ENCODE results near the gene OR4C12.
"Not testable (repeated sequence)": the region's sequence is repeated elsewhere in the genome, so short reads cannot be mapped to it uniquely, and the experiment has no call there.

OR4C12 gene

DNA sequence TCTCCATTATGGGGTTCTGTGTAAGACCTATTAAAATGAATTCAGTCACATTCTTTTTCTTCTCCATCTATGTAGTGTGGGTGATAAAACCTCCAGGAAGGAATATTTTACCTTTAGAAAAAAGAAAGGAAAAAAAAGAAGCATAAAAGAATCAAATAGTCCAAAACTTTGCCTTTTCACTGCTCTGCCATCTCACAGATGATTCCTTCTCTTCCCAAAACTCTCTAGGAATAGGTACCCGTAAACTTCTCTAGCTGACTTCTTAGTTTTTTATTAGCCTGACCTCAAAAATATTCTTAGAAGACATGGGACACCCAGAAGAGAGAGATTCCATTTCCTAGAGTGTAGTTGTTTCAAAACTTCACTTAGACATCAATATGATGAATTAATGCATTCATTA lies at the start of gene OR4C12:
OR4C12 (minus strand) TSS at position 101 of the 400 bp plus-strand sequence; CDS start at position 67, 34 bp downstream.
- DNase-seq = not testable (repeated sequence)

DNA sequence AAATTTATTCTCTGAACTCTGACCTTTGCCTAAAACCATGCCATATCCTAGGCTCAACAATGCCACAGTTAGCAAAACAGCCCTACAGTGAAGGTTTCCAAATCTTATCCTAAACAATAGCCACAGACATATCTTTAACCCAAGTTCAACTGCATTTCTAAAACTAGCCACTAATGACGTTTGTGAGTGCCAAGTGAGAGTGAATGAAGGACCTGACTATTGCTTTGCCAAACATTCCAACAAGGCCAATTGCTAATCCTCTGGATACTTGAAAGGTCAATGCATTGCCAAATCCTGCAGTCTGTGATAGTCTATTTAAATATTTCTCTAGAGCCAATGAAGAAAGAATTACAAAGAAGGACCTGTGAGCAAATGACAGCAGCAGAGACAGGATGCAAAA lies 47.9 kb upstream of the OR4C12 start:
- no peak for DNase-seq

DNA sequence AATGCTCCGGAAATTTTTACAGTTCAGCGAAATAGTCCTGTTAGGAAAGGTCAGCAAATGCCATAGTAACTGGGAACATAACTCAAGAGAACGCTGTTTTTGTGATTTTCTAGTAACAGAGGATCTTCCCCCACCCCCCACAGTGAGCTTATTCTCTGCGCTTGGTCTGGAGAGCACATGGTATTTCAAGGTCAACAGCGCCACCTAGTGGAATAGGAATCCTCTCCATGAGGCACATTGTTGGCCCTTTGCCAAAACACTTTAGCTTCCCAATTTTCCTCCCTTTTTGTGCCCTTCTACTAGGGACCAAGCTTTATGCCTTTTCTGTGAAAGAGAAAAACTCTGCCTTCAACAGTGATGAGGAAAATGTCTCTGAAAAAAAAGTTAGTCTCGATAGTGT lies 13.2 kb upstream of the OR4C12 start:
- DNase-seq = no peak

DNA sequence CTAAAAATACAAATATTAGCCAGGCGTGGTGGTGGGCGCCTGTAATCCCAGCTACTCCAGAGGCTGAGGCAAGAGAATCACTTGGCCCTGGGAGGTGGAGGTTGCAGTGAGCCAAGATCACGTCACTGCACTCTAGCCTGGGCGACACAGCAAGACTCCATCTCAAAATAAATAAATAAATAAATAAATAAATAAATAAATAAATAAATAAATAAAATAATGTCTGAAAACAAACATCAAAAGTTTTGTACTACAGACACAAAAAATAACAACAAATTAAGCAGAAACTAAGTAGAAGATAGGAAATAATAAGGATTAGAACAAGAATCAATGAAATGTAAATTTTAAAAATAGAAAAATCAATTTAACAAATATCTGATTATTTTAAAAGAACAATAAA lies 8.9 kb downstream of the OR4C12 start:
- DNase-seq = not testable (repeated sequence)

DNA sequence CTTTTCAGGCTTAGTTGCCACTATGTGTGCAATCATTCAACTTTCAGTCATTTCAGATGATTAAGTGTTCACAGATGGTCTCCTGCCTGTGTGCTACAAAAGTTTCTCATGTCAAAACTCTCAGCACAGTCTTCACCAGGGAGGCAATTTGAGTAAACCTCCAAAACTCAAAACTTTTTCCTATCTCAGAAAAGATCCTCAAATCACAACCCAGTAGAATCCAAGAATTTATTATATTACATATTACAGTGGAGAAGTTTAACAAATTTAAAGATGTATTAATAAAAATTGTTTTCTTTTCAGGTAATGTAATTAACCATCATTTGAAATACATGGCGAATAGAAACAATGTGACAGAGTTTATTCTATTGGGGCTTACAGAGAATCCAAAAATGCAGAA lies 30.2 kb downstream of the OR4C12 start, which contains the start of gene OR4C13:
OR4C13 (plus strand) TSS at position 301 of the 400 bp plus-strand sequence; CDS start at position 333, 32 bp downstream.
- no peak for DNase-seq

DNA sequence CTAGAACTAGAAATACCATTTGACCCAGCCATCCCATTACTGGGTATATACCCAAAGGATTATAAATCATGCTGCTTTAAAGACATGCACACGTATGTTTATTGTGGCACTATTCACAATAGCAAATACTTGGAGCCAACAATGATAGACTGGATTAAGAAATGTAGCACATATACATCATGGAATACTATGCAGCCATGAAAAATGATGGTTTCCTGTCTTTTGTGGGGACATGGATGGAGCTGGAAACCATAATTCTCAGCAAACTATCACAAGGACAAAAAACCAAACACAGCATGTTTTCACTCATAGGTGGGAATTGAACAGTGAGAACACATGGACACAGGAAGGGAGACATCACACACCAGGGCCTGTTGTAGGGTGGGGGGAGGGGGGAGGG lies 33.6 kb downstream of the OR4C12 start:
- not testable (repeated sequence) for DNase-seq
